Psoas muscle (tissue), 8 donors: ENCODE results near the gene LUC7L. TPM values are rescaled to one million over a fixed set of nuclear protein-coding genes. Genes with fewer than 3 reads are reported as not detected.
"Not testable (repeated sequence)": the region's sequence is repeated elsewhere in the genome, so short reads cannot be mapped to it uniquely, and the experiment has no call there.

Experiments
- ATAC-seq, 4 donors: fragments of 200-7000 bp; cut with Tn5 transposase; one replicate each; pipeline ENCODE4 v1.9.1; 2020; ENCODE audit warnings: moderate library complexity in 3 of 4, mild to moderate bottlenecking in 2 of 4
- DNase-seq, 2 donors: peaks; one replicate each; pipeline ENCODE4 v3.0.0-alpha.2; 2020
- H3K27ac ChIP-seq: fragments of 200-600 bp; one replicate; pipeline ENCODE4 v1.8.0; 2022
- H3K27me3 ChIP-seq, 3 donors: fragments of 200-600 bp in 1 of 3; one replicate each; pipeline versions ENCODE4 v1.6.1 to v1.8.0; 2013 to 2022; ENCODE audit warnings: low read length in 2 of 3, mild to moderate bottlenecking in 2 of 3, moderate library complexity in 1 of 3; ENCODE audit not compliant: insufficient read depth in 3 of 3
- H3K36me3 ChIP-seq, 2 donors: fragments of 200-600 bp in 1 of 2; one replicate each; pipeline versions ENCODE4 v1.6.1 to v1.8.0; 2013 to 2022; ENCODE audit warnings: low read depth in 1 of 2, mild to moderate bottlenecking in 1 of 2, moderate library complexity in 1 of 2; ENCODE audit not compliant: insufficient read depth in 1 of 2
- H3K4me1 ChIP-seq: fragments of 200-600 bp; one replicate; pipeline ENCODE4 v1.8.0; 2022
- H3K4me3 ChIP-seq: fragments of 200-600 bp; one replicate; pipeline ENCODE4 v1.8.0; 2022; ENCODE audit warnings: mild to moderate bottlenecking
- H3K9me3 ChIP-seq: fragments of 200-600 bp; one replicate; pipeline ENCODE4 v1.8.0; 2022
- WGBS, 3 donors: extraction: QIAGEN DNeasy Blood & Tissue Kit; methylation state at CpG; one replicate each; pipeline versions ENCODE4 v1.1.6 to v1.1.7; 2013; 5-methylcytosine and 5-hydroxymethylcytosine counted together
- intact Hi-C, 2 donors: fragments of 100-400 bp; cut with DNase I; formaldehyde crosslinking; loops; one replicate each; pipeline versions ENCODE4 v1.11.0 to v1.14.2; 2022
- polyA plus RNA-seq, 3 donors: library from polyadenylated mRNA; stranded (reverse); fragments of 200-250 nt; gene quantifications; one replicate each; pipeline ENCODE4 v1.2.3, GENCODE V29; 2013
- total RNA-seq, 4 donors: library from RNA; stranded (reverse); fragmentation: NEBNext Ultra II Directional in 2 of 4; extraction: Animal tissue kit (Norgen Biotek cat#: 25700) in 2 of 4; gene quantifications; one replicate each; pipeline versions ENCODE4 v1.2.1 to v1.2.4, GENCODE V29; 2021 to 2023
- TF ChIP-seq, protein P1 (sequence below): fragments of 200-600 bp; IDR thresholded peaks from one replicate; pipeline ENCODE4 v1.8.0; 2022; ENCODE audit warnings: antibody characterized with exemption
- donor health status: healthy with polysubstance abuse.
- donor health status: DM: no; HTN: no; CAD: no; lungs with moderate emphysema.
- donor health status: Bipolar disorder and iron deficiency.
- donor health status: healthy.
- donor health status: DM: yes; HTN: yes; CAD: no.
- donor health status: DM: no; HTN: no; CAD: no.
- donor health status: DM: no; HTN: no; CAD: no.
- donor health status: DM: yes; HTN: yes; CAD: no.

Gene LUC7L
- total and polyA plus RNA-seq, 7 donors: 23.8 to 58.9 (median 30.3) TPM

DNA sequence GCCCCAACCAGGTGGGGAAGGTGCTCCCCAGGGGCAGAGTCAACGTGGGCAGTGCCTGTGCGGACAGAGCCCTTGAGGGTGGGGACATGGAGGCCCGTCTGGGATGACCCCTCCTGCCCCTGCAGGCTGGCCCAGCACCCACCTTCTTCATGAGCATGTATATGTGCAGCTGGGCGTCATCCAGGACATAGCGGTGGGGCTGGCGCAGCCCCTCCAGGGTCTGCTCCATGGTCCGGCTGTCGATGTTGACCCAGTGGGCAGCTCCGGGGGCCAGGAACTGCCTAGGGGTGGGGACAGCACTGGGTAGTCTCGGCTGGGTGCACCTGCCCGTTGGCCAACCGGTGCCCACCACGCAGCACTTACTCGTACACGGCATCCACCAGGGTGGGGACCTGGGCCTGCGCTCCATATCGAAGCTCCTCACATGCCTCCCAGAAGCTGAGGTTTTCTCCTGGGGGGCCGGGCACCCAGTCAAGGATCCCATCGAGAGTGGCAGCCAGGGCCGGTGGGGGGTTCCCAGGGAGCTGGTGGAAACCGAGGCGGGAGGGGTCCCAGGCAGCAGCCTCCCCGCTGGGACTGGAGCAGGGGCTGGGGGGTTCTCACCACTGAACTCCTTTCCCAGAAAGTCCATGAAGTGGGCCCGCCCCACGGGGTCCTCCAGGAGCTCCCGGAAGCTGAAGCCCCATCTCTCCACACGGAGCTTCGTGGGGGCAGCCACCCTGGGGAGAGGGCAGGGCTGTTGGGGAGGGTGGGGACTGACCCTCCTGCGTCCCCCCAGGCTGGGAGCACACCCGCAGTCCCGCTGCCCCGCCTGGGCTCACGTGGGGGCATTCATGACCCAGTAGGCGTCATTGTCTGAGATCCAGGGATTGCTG lies 41.4 kb upstream of the LUC7L start:
- WGBS, 3 donors: 83 to 84% (median 83%) methylated on average over 30 to 34 of the region's 34 CpGs
- Histone ChIP-seq H3K27me3 (peaks cover 0 to 16% (median 15%) of the 10 kb centered on the region in 3 donors), H3K4me1 (peaks cover 5% of the 10 kb centered on the region), H3K27ac (no peak overlapping the region), H3K4me3 (no peak overlapping the region), H3K9me3 (no peaks in the 10 kb centered on the region), H3K36me3 (peaks cover 0 to 5% of the 10 kb centered on the region in 2 donors)
- DNase-seq: peak in 1 of 2 donors; percentile 45
- intact Hi-C loops: no loop called here
- TF ChIP-seq, protein P1, sequence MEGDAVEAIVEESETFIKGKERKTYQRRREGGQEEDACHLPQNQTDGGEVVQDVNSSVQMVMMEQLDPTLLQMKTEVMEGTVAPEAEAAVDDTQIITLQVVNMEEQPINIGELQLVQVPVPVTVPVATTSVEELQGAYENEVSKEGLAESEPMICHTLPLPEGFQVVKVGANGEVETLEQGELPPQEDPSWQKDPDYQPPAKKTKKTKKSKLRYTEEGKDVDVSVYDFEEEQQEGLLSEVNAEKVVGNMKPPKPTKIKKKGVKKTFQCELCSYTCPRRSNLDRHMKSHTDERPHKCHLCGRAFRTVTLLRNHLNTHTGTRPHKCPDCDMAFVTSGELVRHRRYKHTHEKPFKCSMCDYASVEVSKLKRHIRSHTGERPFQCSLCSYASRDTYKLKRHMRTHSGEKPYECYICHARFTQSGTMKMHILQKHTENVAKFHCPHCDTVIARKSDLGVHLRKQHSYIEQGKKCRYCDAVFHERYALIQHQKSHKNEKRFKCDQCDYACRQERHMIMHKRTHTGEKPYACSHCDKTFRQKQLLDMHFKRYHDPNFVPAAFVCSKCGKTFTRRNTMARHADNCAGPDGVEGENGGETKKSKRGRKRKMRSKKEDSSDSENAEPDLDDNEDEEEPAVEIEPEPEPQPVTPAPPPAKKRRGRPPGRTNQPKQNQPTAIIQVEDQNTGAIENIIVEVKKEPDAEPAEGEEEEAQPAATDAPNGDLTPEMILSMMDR: no peak
- ATAC-seq: no peak

GRCh38 chr16:269061-269796 lies 40.0 kb upstream of the LUC7L start:
- Histone ChIP-seq H3K27me3 (peaks cover 0 to 7% (median 3%) of the 10 kb centered on the region in 3 donors), H3K4me3 (no peak overlapping the region), H3K4me1 (no peaks in the 10 kb centered on the region), H3K9me3 (no peaks in the 10 kb centered on the region), H3K36me3 (peaks cover 0 to 19% of the 10 kb centered on the region in 2 donors), H3K27ac (no peak overlapping the region)
- DNase-seq (peak in 1 of 2 donors; percentile 47), ATAC-seq (no peak)
- TF ChIP-seq, protein P1: no peak
- intact Hi-C loops: no loop called here
- WGBS, 3 donors: 73 to 75% (median 75%) methylated on average over 22 to 24 of the region's 24 CpGs

GRCh38 chr16:268141-269053 lies 39.1 kb upstream of the LUC7L start:
- Histone ChIP-seq H3K4me1 (no peaks in the 10 kb centered on the region), H3K27me3 (peaks cover 0 to 5% (median 0%) of the 10 kb centered on the region in 3 donors), H3K27ac (no peak overlapping the region), H3K4me3 (no peak overlapping the region), H3K9me3 (no peaks in the 10 kb centered on the region), H3K36me3 (peaks cover 0 to 27% of the 10 kb centered on the region in 2 donors)
- ATAC-seq (no peak), DNase-seq (peak in 1 of 2 donors; percentile 53)
- TF ChIP-seq, protein P1: no peak
- 61 to 65% (median 61%) methylated on average over 33 to 40 of the region's 40 CpGs for WGBS, 3 donors
- intact Hi-C loops: no loop called here

- H3K4me1 ChIP-seq, DNase-seq, H3K4me3 ChIP-seq, ATAC-seq, H3K27me3 ChIP-seq, H3K27ac ChIP-seq, H3K9me3 ChIP-seq, intact Hi-C loops: not testable (repeated sequence)
- 84 to 85% (median 85%) methylated on average over 17 of the region's 17 CpGs for WGBS, 3 donors
- peaks cover 0 to 35% of the 10 kb centered on the region in 2 donors for H3K36me3 ChIP-seq
Observed at GRCh38 chr16:267562-267961, 38.3 kb upstream of the LUC7L start.
